ENCODE data around the gene MDFIC.

The MDFIC gene

DNA sequence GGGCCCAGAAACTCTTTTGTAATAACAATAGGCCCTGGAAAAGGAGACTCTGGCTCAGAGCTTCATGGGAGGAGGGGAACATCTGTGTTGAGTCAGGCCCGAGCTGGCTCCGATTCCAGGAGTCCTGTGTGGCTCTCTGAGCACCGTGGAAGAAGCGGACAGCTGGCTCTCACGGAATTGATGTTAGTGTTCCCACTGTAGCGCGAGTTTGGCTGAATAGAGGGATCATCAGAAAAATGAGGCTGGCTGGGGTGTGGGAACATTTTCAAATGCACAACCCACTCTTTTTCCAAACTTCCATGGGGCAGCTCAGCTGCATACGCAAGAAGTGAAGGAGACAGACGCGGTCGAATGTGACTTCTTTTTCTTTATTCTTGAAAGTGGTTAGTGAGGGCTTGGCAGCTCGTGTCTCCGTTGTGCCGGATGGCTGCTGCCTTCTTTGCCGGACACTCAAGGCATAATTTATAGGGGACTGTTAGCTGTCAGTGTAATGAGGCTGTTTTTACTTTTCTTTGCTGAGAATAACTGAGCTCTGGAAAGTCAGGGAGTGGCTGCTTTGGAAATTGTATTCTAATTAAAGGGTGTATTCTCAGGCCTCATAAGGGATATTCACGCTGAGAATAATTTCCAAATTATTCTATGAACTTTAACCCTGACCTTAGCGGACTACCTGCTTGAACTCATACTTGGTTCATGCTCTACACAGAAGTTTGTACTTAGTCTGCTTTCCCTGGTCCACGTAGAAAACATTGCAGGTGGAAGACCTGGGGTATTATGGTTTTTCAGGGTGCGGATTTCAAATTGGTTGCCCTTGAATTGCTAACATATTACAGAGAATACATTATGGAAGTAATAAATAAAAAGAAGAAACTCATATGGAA is 23.1 kb downstream of the MDFIC start:
- DNase-seq (ENCODE audit: extremely low read depth, low read depth): peak; percentile 89
- no peak for TF ChIP-seq CTCF (IDR thresholded peaks at IDR 0.05; ENCODE audit: low read depth, low read length)

DNA sequence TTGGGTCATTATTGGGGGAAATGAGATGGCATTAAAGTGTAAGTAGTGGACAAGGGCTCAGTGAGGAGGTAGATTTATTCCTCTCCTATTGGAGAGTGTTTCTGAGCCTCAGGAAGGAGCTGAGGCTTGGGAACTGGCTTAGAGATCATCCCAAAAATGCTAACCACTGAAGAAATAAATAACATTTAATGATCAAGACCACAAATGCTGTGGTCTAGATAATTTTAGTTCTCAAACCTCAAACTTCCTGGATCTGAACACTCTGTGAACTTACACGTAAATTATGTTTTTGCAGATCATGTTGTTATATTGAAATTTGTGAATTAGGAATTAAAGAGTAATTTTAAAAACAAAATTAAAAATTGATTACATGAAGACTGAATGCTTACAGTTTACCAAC is 27.3 kb downstream of the MDFIC start:
- no peak for TF ChIP-seq CTCF (IDR thresholded peaks at IDR 0.05; ENCODE audit: low read depth, low read length)
- DNase-seq (ENCODE audit: extremely low read depth, low read depth): no peak

DNA sequence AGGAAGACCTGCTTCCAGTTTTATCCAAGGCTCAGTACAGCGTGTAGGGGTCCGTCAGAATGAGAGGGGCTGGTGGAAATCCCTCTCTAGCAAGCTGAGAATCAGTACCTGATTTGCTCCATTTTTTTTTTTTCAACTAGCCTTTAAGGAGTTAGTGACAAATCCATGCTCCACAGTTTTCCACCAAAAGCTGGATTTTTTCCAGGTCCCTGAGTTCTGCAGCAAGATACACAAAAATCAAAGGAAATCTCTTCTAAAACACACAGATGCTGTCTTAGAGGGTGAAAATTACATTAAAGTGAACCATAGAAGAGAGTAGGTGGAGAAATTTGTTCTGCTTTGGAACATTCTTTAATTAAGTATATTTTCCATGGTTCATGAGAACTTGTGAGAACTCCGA is 30.4 kb downstream of the MDFIC start:
- TF ChIP-seq CTCF (IDR thresholded peaks at IDR 0.05; ENCODE audit: low read depth, low read length): no peak
- no peak for DNase-seq (ENCODE audit: extremely low read depth, low read depth)

DNA sequence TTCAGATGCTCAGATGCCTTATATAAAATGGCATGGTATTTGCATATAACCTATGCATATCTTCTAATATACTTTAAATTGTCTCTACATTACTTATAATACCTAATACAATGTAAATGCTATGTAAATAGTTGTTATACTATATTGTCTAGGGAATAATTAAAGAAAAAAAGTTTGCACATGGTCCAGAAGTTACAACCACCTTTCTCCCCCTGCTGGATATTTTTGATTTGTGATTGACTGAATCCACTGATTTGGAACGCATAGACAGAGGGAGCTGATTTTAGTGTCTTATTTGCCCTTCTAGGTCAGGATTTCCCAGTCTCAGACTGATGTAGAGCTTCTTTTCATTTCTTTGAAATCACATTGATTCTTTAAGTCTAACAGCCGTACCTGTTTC is 31.8 kb downstream of the MDFIC start:
- DNase-seq (ENCODE audit: extremely low read depth, low read depth): no peak
- no peak for TF ChIP-seq CTCF (IDR thresholded peaks at IDR 0.05; ENCODE audit: low read depth, low read length)

DNA sequence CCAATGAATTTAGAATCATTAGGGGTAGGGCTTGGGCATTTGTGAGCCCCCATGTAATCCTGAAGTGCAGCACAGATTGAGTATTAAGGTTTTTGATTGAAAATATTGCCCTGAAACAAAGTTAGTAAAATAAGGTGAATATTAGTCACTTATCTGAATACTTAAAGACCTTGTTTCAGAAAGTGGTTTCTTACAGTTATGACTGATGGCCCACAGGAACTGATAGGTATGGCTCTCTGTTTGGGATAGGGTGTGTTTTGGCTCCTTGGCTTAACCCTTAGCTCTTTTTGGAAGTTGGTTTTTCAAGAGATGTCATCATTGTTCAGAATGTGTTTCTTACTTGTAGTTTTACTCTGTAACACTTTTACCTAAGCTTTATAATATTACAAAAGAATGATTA is 34.8 kb downstream of the MDFIC start:
- TF ChIP-seq CTCF (IDR thresholded peaks at IDR 0.05; ENCODE audit: low read depth, low read length): no peak
- no peak for DNase-seq (ENCODE audit: extremely low read depth, low read depth)

- no peak for TF ChIP-seq CTCF (IDR thresholded peaks at IDR 0.05; ENCODE audit: low read depth, low read length)
- DNase-seq (ENCODE audit: extremely low read depth, low read depth): no peak
These were observed 35.5 kb downstream of the MDFIC start for GRCh38 chr7:114957444-114957843.

- DNase-seq (ENCODE audit: extremely low read depth, low read depth): no peak
- no peak for TF ChIP-seq CTCF (IDR thresholded peaks at IDR 0.05; ENCODE audit: low read depth, low read length)
These were observed 38.0 kb downstream of the MDFIC start for GRCh38 chr7:114959931-114960330.

Measured in AG09319 (cell line).